Neural cell (in vitro differentiated cells): ENCODE data around the gene C1RL.
"Not testable (repeated sequence)": the region's sequence is repeated elsewhere in the genome, so short reads cannot be mapped to it uniquely, and the experiment has no call there.

Experiments
- EP300 ChIP-seq: fragments of 450-650 bp; conservative IDR thresholded peaks from 2 replicates; pipeline ENCODE4 v1.6.1; 2014; ENCODE audit warnings: antibody characterized with exemption, mild to moderate bottlenecking, moderate library complexity; ENCODE audit not compliant: poor library complexity, severe bottlenecking
- POLR2AphosphoS5 ChIP-seq: IDR thresholded peaks from 2 replicates; pipeline ENCODE4 v1.6.1; 2012
- RAD21 ChIP-seq: fragments of 450-650 bp; conservative IDR thresholded peaks from 2 replicates; pipeline ENCODE4 v1.6.1; 2014; ENCODE audit warnings: antibody characterized with exemption, mild to moderate bottlenecking, moderate library complexity
- REST ChIP-seq: IDR thresholded peaks from 2 replicates; pipeline ENCODE4 v1.6.1; 2012; ENCODE audit warnings: borderline replicate concordance
- SMC3 ChIP-seq: fragments of 450-650 bp; conservative IDR thresholded peaks from 2 replicates; pipeline ENCODE4 v1.6.1; 2014; ENCODE audit warnings: antibody characterized with exemption, mild to moderate bottlenecking, moderate library complexity; ENCODE audit not compliant: poor library complexity
- TF ChIP-seq, protein P1 (sequence below): fragments of 450-650 bp; IDR thresholded peaks from 2 replicates; pipeline ENCODE4 v1.5.1; 2014; ENCODE audit warnings: antibody characterized with exemption, mild to moderate bottlenecking, moderate library complexity; ENCODE audit not compliant: poor library complexity, severe bottlenecking

- TF ChIP-seq, protein P1, sequence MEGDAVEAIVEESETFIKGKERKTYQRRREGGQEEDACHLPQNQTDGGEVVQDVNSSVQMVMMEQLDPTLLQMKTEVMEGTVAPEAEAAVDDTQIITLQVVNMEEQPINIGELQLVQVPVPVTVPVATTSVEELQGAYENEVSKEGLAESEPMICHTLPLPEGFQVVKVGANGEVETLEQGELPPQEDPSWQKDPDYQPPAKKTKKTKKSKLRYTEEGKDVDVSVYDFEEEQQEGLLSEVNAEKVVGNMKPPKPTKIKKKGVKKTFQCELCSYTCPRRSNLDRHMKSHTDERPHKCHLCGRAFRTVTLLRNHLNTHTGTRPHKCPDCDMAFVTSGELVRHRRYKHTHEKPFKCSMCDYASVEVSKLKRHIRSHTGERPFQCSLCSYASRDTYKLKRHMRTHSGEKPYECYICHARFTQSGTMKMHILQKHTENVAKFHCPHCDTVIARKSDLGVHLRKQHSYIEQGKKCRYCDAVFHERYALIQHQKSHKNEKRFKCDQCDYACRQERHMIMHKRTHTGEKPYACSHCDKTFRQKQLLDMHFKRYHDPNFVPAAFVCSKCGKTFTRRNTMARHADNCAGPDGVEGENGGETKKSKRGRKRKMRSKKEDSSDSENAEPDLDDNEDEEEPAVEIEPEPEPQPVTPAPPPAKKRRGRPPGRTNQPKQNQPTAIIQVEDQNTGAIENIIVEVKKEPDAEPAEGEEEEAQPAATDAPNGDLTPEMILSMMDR: not testable (repeated sequence)
- TF ChIP-seq RAD21, POLR2AphosphoS5, EP300, SMC3, REST: not testable (repeated sequence)
Measured at GRCh38 chr12:7049973-7050372, 59.0 kb downstream of the C1RL start.
